IMR-90 (cell line): ENCODE results near the gene CHST8.

ENCODE experiments used
- BHLHE40 ChIP-seq: fragments of 150-350 bp; IDR thresholded peaks from 2 replicates; pipeline ENCODE4 v1.6.1; 2016; ENCODE audit warnings: mild to moderate bottlenecking, low read depth, low read length
- CEBPB ChIP-seq: IDR thresholded peaks from 2 replicates; pipeline ENCODE4 v1.6.1; 2012; ENCODE audit warnings: low read depth, low read length, improper control_type of control experiment
- MXI1 ChIP-seq: IDR thresholded peaks from 2 replicates; pipeline ENCODE4 v1.6.1; 2012; ENCODE audit warnings: low read depth, mild to moderate bottlenecking, low read length, moderate library complexity, borderline replicate concordance
- NFE2L2 ChIP-seq: fragments of 150-350 bp; IDR thresholded peaks from 2 replicates; pipeline ENCODE4 v1.6.1; 2016; ENCODE audit warnings: low read depth, mild to moderate bottlenecking, low read length
- POLR2A ChIP-seq: IDR thresholded peaks from 2 replicates; pipeline ENCODE4 v1.6.1; 2012; ENCODE audit warnings: mild to moderate bottlenecking, low read depth, low read length
- RAD21 ChIP-seq: IDR thresholded peaks from 2 replicates; pipeline ENCODE4 v1.6.1; 2012; ENCODE audit warnings: low read length, improper control_type of control experiment
- TF ChIP-seq, protein P1 (sequence below): fragments of 150-350 bp; IDR thresholded peaks from 2 replicates; pipeline ENCODE4 v1.6.1; 2017; ENCODE audit warnings: mild to moderate bottlenecking, antibody characterized with exemption, low read length, low read depth
- TF ChIP-seq, protein P2 (sequence below): conservative IDR thresholded peaks from 2 replicates; pipeline ENCODE4 v1.5.1; 2012; ENCODE audit warnings: mild to moderate bottlenecking, low read depth, low read length, improper control_type of control experiment

DNA sequence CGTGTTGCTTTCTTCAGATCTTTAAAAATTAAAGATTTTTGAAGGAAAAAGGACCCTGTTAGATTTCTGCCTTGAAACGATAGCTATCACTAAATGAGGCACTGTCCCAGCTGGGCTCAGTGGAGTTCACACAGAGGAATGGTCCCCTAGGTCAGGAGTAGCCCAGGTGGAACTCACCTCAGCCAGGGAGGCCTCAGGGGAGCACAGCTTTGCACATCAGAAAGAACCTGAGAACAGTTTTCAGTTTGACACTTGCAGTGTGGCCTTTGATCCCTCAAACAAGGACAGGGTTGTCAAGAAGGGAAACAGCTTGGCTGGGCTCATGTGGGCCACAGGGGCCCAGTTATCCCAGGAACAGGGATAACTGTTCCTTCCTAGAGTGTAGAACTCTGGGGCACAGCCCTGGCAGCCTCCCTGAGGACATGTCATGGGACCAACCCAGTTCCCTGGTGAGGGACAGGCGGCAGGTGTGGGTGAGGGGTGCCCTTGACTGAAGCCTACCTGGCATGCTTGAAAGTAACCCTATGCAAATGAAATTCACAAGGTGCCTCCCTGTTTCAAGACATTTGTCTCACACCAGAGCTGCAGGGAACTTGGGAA is 59.4 kb downstream of the CHST8 start:
- TF ChIP-seq, protein P1, sequence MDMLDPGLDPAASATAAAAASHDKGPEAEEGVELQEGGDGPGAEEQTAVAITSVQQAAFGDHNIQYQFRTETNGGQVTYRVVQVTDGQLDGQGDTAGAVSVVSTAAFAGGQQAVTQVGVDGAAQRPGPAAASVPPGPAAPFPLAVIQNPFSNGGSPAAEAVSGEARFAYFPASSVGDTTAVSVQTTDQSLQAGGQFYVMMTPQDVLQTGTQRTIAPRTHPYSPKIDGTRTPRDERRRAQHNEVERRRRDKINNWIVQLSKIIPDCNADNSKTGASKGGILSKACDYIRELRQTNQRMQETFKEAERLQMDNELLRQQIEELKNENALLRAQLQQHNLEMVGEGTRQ: no peak
- TF ChIP-seq, protein P2, sequence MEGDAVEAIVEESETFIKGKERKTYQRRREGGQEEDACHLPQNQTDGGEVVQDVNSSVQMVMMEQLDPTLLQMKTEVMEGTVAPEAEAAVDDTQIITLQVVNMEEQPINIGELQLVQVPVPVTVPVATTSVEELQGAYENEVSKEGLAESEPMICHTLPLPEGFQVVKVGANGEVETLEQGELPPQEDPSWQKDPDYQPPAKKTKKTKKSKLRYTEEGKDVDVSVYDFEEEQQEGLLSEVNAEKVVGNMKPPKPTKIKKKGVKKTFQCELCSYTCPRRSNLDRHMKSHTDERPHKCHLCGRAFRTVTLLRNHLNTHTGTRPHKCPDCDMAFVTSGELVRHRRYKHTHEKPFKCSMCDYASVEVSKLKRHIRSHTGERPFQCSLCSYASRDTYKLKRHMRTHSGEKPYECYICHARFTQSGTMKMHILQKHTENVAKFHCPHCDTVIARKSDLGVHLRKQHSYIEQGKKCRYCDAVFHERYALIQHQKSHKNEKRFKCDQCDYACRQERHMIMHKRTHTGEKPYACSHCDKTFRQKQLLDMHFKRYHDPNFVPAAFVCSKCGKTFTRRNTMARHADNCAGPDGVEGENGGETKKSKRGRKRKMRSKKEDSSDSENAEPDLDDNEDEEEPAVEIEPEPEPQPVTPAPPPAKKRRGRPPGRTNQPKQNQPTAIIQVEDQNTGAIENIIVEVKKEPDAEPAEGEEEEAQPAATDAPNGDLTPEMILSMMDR: no peak
- TF ChIP-seq BHLHE40: no peak
- TF ChIP-seq POLR2A: no peak
- no peak for TF ChIP-seq NFE2L2
- no peak for TF ChIP-seq RAD21
- no peak for TF ChIP-seq MXI1
- TF ChIP-seq CEBPB: no peak
